ENCODE measurements around the gene FEN1. TPM values are rescaled to one million over a fixed set of nuclear protein-coding genes. Genes with fewer than 3 reads are reported as not detected.

The FEN1 gene
- total RNA-seq, 1 donor from 2014 or later, result 15.2 TPM

GRCh38 chr11:61775106-61775505, 17.6 kb upstream of the FEN1 start:
- Mint-ChIP-seq H3K9me3 (ENCODE audit: unreplicated experiment) (peaks cover 5% of the 10 kb centered on the region), H3K27ac (ENCODE audit: unreplicated experiment) (no peak overlapping the region), H3K27me3 (ENCODE audit: unreplicated experiment) (peaks cover 8% of the 10 kb centered on the region), H3K36me3 (ENCODE audit: unreplicated experiment) (no peaks in the 10 kb centered on the region), H3K4me3 (ENCODE audit: unreplicated experiment) (no peak overlapping the region), H3K4me1 (ENCODE audit: low read depth, unreplicated experiment) (peaks cover 1% of the 10 kb centered on the region)
- TF ChIP-seq, protein P1, sequence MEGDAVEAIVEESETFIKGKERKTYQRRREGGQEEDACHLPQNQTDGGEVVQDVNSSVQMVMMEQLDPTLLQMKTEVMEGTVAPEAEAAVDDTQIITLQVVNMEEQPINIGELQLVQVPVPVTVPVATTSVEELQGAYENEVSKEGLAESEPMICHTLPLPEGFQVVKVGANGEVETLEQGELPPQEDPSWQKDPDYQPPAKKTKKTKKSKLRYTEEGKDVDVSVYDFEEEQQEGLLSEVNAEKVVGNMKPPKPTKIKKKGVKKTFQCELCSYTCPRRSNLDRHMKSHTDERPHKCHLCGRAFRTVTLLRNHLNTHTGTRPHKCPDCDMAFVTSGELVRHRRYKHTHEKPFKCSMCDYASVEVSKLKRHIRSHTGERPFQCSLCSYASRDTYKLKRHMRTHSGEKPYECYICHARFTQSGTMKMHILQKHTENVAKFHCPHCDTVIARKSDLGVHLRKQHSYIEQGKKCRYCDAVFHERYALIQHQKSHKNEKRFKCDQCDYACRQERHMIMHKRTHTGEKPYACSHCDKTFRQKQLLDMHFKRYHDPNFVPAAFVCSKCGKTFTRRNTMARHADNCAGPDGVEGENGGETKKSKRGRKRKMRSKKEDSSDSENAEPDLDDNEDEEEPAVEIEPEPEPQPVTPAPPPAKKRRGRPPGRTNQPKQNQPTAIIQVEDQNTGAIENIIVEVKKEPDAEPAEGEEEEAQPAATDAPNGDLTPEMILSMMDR (IDR thresholded peaks at IDR 0.05; ENCODE audit: partially characterized antibody, unreplicated experiment), result no peak
- no peak for DNase-seq

DNA sequence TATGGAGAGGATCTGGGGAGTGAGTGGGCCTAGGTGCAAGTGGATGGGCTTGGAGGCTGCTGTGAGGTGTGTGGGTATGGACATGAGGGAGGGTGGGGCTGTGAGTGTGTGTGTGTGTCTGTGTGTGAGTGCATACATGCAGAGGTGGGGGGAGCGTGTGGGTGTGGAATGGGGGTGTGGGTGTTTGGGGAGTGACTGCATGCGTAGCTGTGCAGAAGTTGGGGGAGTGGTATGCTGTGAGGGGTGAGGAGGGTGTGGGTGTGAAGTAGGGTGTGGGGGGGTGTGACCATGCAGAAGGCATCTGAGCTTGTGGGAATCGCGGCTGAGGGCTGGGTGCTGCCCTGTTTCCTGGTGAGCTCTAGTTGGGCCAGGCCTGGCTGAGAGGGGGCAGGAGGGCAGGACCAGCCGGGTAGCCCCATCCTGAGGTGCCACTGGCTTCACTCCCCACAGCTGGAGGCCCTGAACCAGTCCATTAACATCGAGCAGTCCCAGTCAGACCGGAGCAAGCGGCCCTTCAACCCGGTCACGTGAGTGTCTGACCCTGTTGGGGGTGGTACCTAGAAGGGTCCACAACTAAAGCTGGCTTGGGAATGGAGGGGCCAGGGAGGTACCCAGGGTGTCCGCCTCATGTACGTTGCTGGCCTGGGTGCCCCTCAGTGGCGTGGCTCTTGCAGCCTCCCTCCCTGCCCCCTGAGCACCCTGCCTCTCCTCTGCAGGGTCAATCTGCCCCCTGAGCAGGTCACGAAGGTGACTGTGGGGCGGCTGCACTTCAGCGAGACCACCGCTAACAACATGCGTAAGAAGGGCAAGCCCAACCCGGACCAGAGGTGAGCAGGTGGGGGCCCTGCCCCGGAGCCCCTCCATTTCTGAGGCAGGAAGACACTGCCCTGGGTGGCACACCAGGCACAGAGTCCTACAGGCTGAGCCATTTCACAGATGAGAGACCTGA, 16.8 kb upstream of the FEN1 start:
- H3K27ac Mint-ChIP-seq (ENCODE audit: unreplicated experiment), result no peak overlapping the region
- H3K27me3 Mint-ChIP-seq (ENCODE audit: unreplicated experiment), result peaks cover 8% of the 10 kb centered on the region
- H3K9me3 Mint-ChIP-seq (ENCODE audit: unreplicated experiment), result peaks cover 5% of the 10 kb centered on the region
- H3K4me1 Mint-ChIP-seq (ENCODE audit: low read depth, unreplicated experiment), result peaks cover 1% of the 10 kb centered on the region
- H3K4me3 Mint-ChIP-seq (ENCODE audit: unreplicated experiment), result no peak overlapping the region
- TF ChIP-seq, protein P1 (IDR thresholded peaks at IDR 0.05; ENCODE audit: partially characterized antibody, unreplicated experiment), result no peak
- H3K36me3 Mint-ChIP-seq (ENCODE audit: unreplicated experiment), result no peaks in the 10 kb centered on the region
- DNase-seq, result no peak

DNA sequence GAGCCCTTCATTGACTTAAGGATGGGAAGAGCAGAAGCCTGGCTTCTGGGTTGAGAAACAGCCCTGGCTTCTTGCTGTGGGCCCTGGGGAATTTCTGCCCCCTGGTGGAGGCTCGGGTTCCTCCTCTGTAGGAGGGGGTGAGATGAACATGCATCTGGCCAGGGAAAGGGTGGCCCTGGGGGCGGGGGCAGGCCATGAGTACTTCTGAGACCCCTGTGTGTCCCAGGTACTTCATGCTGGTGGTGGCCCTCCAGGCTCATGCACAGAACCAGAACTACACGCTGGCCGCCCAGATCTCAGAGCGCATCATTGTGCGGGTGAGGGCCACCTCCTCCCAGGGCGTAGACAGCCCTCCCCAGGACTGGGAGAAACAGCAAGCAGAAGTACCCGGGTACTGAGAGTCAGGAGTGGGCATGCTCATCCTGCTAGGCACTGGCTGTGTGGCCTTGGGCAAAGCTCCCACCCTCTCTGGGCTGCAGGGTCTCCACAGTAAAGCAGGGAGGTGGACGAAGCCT, 16.1 kb upstream of the FEN1 start:
- Mint-ChIP-seq H3K4me1 (ENCODE audit: low read depth, unreplicated experiment) (peaks cover 1% of the 10 kb centered on the region), H3K9me3 (ENCODE audit: unreplicated experiment) (peaks cover 5% of the 10 kb centered on the region), H3K27me3 (ENCODE audit: unreplicated experiment) (peaks cover 8% of the 10 kb centered on the region), H3K36me3 (ENCODE audit: unreplicated experiment) (no peaks in the 10 kb centered on the region), H3K27ac (ENCODE audit: unreplicated experiment) (no peak overlapping the region), H3K4me3 (ENCODE audit: unreplicated experiment) (no peak overlapping the region)
- TF ChIP-seq, protein P1 (IDR thresholded peaks at IDR 0.05; ENCODE audit: partially characterized antibody, unreplicated experiment), result peak; percentile 68
- peak; percentile 69 for DNase-seq

DNA sequence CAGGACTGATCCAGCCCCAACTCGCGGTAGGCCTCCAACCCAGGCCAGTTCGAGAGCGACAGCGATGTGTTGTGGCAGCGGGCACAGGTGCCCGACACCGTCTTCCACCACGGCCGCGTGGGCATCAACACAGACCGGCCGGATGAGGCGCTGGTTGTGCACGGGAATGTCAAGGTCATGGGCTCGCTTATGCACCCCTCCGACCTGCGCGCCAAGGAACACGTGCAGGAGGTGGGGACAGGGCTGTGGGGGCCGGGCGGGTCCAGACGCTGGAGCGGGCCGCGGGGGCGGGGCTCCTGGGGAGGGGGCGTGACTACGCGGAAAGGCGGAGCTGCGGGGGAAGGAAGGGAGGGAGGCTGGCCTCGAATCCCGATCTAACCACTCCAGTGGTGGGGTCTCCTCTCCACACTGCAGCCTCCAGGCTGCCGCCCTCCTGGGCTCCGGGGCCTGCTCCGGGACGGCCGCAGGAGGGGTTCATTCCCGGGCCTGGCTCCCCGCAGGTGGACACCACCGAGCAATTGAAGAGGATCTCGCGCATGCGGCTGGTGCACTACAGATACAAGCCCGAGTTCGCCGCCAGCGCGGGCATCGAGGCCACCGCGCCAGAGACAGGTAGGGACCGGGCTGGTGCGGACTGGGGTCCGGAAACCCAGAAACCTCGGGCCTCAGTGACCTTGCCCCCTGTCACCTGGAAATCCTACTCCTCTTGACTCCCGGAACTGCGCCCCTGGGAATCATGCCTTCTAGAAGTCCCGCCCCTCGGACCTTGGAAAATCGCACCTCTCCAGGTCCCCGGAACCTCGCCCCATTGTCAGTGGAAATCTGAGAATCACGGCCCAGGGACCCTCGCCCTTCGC, 15.2 kb upstream of the FEN1 start:
- Mint-ChIP-seq H3K4me3 (ENCODE audit: unreplicated experiment) (no peak overlapping the region), H3K36me3 (ENCODE audit: unreplicated experiment) (no peaks in the 10 kb centered on the region), H3K27me3 (ENCODE audit: unreplicated experiment) (peaks cover 8% of the 10 kb centered on the region), H3K27ac (ENCODE audit: unreplicated experiment) (no peak overlapping the region), H3K9me3 (ENCODE audit: unreplicated experiment) (peaks cover 5% of the 10 kb centered on the region), H3K4me1 (ENCODE audit: low read depth, unreplicated experiment) (peaks cover 1% of the 10 kb centered on the region)
- TF ChIP-seq, protein P1 (IDR thresholded peaks at IDR 0.05; ENCODE audit: partially characterized antibody, unreplicated experiment), result no peak
- DNase-seq, result no peak

Measured in glutamatergic neuron (in vitro differentiated cells).